K562 (cell line): ENCODE results near the gene SMCHD1. TPM values are rescaled to one million over a fixed set of nuclear protein-coding genes. Genes with fewer than 3 reads are reported as not detected.
A peak's percentile ranks its signal among the peaks of the same experiment; 100 is the strongest.

ENCODE experiments used
- ARNT ChIP-seq, 2 experiments: fragments of 450-650 bp; IDR thresholded peaks; 2 replicates each; pipeline ENCODE4 v1.6.1; 2016; ENCODE audit warnings: mild to moderate bottlenecking in 1 of 2
- ELF1 ChIP-seq: fragments of 200-800 bp; sonication (Bioruptor generic); IDR thresholded peaks from 2 replicates; pipeline ENCODE4 v1.6.1; 2016; ENCODE audit warnings: missing genetic modification characterization, missing compliant biosample characterization
- ETS1 ChIP-seq: conservative IDR thresholded peaks from 2 replicates; pipeline ENCODE4 v1.6.1; 2011; ENCODE audit warnings: low read depth, mild to moderate bottlenecking, low read length; ENCODE audit not compliant: control insufficient read depth
- HDAC6 ChIP-seq: IDR thresholded peaks from 2 replicates; pipeline ENCODE4 v1.6.1; 2012; ENCODE audit warnings: low read depth, mild to moderate bottlenecking, control low read depth, inconsistent platforms, low read length, moderate library complexity
- HMGN3 ChIP-seq: IDR thresholded peaks from 2 replicates; pipeline ENCODE4 v1.6.1; 2011; ENCODE audit warnings: borderline replicate concordance, low read depth, mild to moderate bottlenecking, mixed read lengths, low read length; ENCODE audit not compliant: insufficient read length; ENCODE audit errors: extremely low read depth
- KDM1A ChIP-seq, 2 experiments: fragments of 450-650 bp; IDR thresholded peaks; 2 replicates each; pipeline ENCODE4 v1.6.1; 2016; ENCODE audit warnings: mild to moderate bottlenecking in 2 of 2
- MBD2 ChIP-seq: sonication (generic); IDR thresholded peaks from 2 replicates; pipeline ENCODE4 v1.6.1; 2016; ENCODE audit warnings: low read depth, borderline replicate concordance
- NFXL1 ChIP-seq: fragments of 450-650 bp; formaldehyde crosslinking; IDR thresholded peaks from 2 replicates; pipeline ENCODE4 v1.4.0; 2021; ENCODE audit warnings: mild to moderate bottlenecking
- PCBP2 ChIP-seq: fragments of 200-400 bp; formaldehyde crosslinking; IDR thresholded peaks from 2 replicates; pipeline ENCODE4 v1.6.1; 2018; ENCODE audit warnings: low read length, low read depth, mild to moderate bottlenecking, moderate library complexity; ENCODE audit not compliant: poor library complexity, severe bottlenecking
- TFAM ChIP-seq: fragments of 250-450 bp; sonication (Bioruptor Pico); conservative IDR thresholded peaks from 2 replicates; pipeline ENCODE4 v1.5.0; 2021; ENCODE audit warnings: mild to moderate bottlenecking, moderate library complexity
- ZBED1 ChIP-seq: IDR thresholded peaks from 2 replicates; pipeline ENCODE4 v1.6.1; 2014
- ZNF668 ChIP-seq: fragments of 250-450 bp; sonication (Bioruptor Pico); IDR thresholded peaks from 2 replicates; pipeline ENCODE4 v1.8.0; 2022; ENCODE audit warnings: mild to moderate bottlenecking, inconsistent platforms
- polyA plus RNA-seq, 8 experiments: library from polyadenylated mRNA; depleted of rRNA in 4 of 8; stranded (reverse) in 5 of 8; unstranded in 3 of 8; fragments of >200 nt; fragmentation: Nextera tagmentation in 2 of 8; fragmentation: Illumina TruSeq in 1 of 8; extraction: Ambion mirVana in 2 of 8; extraction: Trizol in 1 of 8; gene quantifications; 2 replicates each; pipeline versions ENCODE4 v1.2.1 to v1.2.3, GENCODE V29; 2011 to 2014; ENCODE audit warnings: inconsistent platforms in 1 of 8, missing spikeins in 1 of 8
- total RNA-seq, 7 experiments: library from RNA; depleted of rRNA in 6 of 7; stranded (reverse); fragments of >200 nt in 6 of 7; fragmentation: Illumina TruSeq in 2 of 7; extraction: Trizol in 2 of 7; gene quantifications; 2 replicates each; pipeline versions ENCODE4 v1.2.1 to v1.2.3, GENCODE V29; 2011 to 2021; ENCODE audit warnings: low replicate concordance in 1 of 7
- TF ChIP-seq, protein P1 (sequence below): fragments of 450-650 bp; conservative IDR thresholded peaks from 2 replicates; pipeline ENCODE4 v1.6.1; 2016; ENCODE audit warnings: missing genetic modification characterization, low read depth, mild to moderate bottlenecking, control low read depth, missing compliant biosample characterization
- TF ChIP-seq, protein P2 (sequence below): fragments of 250-450 bp; sonication (Bioruptor Pico); IDR thresholded peaks from 2 replicates; pipeline ENCODE4 v1.8.0; 2022; ENCODE audit warnings: moderate library complexity, mild to moderate bottlenecking, inconsistent platforms
- TF ChIP-seq, protein P3 (sequence below): fragments of 450-650 bp; formaldehyde crosslinking; IDR thresholded peaks from 2 replicates; pipeline ENCODE4 v1.4.0; 2020; ENCODE audit warnings: mild to moderate bottlenecking, moderate library complexity
- TF ChIP-seq, protein P4 (sequence below): sonication (generic); formaldehyde crosslinking; IDR thresholded peaks from 2 replicates; pipeline ENCODE4 v1.8.1; 2022; ENCODE audit warnings: missing genetic modification reagents
- TF ChIP-seq, protein P5 (sequence below): sonication (generic); formaldehyde crosslinking; IDR thresholded peaks from 2 replicates; pipeline ENCODE4 v1.9.0; 2022; ENCODE audit warnings: mild to moderate bottlenecking, missing genetic modification reagents
- TF ChIP-seq, protein P6 (sequence below), 2 experiments: fragments of 200-800 bp in 1 of 2; sonication (Bioruptor generic) in 1 of 2; sonication (generic) in 1 of 2; formaldehyde crosslinking in 1 of 2; IDR thresholded peaks in 1 of 2; conservative IDR thresholded peaks in 1 of 2; 2 replicates each; pipeline versions ENCODE4 v1.5.0 to v1.6.1; 2016 to 2020; ENCODE audit warnings: missing compliant biosample characterization in 1 of 2, missing genetic modification characterization in 1 of 2, missing genetic modification reagents in 1 of 2

SMCHD1 gene
- total and polyA plus RNA-seq, 9 of the 15 experiments (the other 6 are each of a cell fraction or from before 2014, with no cell fraction given): 6.3 to 144 (median 72.7) TPM

- TF ChIP-seq, protein P1, sequence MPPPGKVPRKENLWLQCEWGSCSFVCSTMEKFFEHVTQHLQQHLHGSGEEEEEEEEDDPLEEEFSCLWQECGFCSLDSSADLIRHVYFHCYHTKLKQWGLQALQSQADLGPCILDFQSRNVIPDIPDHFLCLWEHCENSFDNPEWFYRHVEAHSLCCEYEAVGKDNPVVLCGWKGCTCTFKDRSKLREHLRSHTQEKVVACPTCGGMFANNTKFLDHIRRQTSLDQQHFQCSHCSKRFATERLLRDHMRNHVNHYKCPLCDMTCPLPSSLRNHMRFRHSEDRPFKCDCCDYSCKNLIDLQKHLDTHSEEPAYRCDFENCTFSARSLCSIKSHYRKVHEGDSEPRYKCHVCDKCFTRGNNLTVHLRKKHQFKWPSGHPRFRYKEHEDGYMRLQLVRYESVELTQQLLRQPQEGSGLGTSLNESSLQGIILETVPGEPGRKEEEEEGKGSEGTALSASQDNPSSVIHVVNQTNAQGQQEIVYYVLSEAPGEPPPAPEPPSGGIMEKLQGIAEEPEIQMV (tag): no peak
- TF ChIP-seq HDAC6 (no peak), KDM1A (IDR thresholded peaks at IDR 0.05) (no peak), TFAM (CRISPR knock-in tag) (no peak), ZBED1 (peak; percentile 93), ZNF668 (CRISPR knock-in tag) (no peak), HMGN3 (peak; percentile 77), MBD2 (peak; percentile 64), ARNT (IDR thresholded peaks at IDR 0.05) (no peak), NFXL1 (CRISPR knock-in tag) (no peak), ETS1 (peak; percentile 85), PCBP2 (no peak), ELF1 (tag) (no peak)
- TF ChIP-seq, protein P2, sequence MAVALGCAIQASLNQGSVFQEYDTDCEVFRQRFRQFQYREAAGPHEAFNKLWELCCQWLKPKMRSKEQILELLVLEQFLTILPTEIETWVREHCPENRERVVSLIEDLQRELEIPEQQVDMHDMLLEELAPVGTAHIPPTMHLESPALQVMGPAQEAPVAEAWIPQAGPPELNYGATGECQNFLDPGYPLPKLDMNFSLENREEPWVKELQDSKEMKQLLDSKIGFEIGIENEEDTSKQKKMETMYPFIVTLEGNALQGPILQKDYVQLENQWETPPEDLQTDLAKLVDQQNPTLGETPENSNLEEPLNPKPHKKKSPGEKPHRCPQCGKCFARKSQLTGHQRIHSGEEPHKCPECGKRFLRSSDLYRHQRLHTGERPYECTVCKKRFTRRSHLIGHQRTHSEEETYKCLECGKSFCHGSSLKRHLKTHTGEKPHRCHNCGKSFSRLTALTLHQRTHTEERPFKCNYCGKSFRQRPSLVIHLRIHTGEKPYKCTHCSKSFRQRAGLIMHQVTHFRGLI (CRISPR knock-in tag): no peak
- TF ChIP-seq, protein P3, sequence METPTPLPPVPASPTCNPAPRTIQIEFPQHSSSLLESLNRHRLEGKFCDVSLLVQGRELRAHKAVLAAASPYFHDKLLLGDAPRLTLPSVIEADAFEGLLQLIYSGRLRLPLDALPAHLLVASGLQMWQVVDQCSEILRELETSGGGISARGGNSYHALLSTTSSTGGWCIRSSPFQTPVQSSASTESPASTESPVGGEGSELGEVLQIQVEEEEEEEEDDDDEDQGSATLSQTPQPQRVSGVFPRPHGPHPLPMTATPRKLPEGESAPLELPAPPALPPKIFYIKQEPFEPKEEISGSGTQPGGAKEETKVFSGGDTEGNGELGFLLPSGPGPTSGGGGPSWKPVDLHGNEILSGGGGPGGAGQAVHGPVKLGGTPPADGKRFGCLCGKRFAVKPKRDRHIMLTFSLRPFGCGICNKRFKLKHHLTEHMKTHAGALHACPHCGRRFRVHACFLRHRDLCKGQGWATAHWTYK: peak; percentile 29; the same call in 1 of the 2 replicates
- TF ChIP-seq, protein P4, sequence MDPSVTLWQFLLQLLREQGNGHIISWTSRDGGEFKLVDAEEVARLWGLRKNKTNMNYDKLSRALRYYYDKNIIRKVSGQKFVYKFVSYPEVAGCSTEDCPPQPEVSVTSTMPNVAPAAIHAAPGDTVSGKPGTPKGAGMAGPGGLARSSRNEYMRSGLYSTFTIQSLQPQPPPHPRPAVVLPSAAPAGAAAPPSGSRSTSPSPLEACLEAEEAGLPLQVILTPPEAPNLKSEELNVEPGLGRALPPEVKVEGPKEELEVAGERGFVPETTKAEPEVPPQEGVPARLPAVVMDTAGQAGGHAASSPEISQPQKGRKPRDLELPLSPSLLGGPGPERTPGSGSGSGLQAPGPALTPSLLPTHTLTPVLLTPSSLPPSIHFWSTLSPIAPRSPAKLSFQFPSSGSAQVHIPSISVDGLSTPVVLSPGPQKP (CRISPR knock-in tag): peak; percentile 13; the same call in 1 of the 2 replicates
- TF ChIP-seq, protein P5, sequence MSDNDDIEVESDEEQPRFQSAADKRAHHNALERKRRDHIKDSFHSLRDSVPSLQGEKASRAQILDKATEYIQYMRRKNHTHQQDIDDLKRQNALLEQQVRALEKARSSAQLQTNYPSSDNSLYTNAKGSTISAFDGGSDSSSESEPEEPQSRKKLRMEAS: peak; percentile 96
- TF ChIP-seq, protein P6, sequence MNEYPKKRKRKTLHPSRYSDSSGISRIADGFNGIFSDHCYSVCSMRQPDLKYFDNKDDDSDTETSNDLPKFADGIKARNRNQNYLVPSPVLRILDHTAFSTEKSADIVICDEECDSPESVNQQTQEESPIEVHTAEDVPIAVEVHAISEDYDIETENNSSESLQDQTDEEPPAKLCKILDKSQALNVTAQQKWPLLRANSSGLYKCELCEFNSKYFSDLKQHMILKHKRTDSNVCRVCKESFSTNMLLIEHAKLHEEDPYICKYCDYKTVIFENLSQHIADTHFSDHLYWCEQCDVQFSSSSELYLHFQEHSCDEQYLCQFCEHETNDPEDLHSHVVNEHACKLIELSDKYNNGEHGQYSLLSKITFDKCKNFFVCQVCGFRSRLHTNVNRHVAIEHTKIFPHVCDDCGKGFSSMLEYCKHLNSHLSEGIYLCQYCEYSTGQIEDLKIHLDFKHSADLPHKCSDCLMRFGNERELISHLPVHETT (CRISPR knock-in tag; conservative IDR thresholded peaks at IDR 0.05 in 1 of 2, IDR thresholded peaks at IDR 0.05 in 1 of 2): peak in 1 of 2 experiments; percentile 100; a peak in 2 of 4 replicates
Observed at GRCh38 chr18:2655178-2655953, at the start of gene SMCHD1 (continued).
